Lung (tissue), 12 donors: ENCODE measurements around the gene CFAP54. TPM values are rescaled to one million over a fixed set of nuclear protein-coding genes. Genes with fewer than 3 reads are reported as not detected.

Experiments
- ATAC-seq: fragments of 200-7000 bp; cut with Tn5 transposase; one replicate; pipeline ENCODE4 v1.9.1; 2020; ENCODE audit warnings: moderate number of reproducible peaks; ENCODE audit not compliant: insufficient read depth, low FRiP score
- DNase-seq, 3 donors: peaks; one replicate each; pipeline ENCODE4 v3.0.0-alpha.2; 2013 to 2017
- H3K27ac ChIP-seq, 2 donors: one replicate each; pipeline ENCODE4 v1.5.1; 2013; ENCODE audit warnings: mild to moderate bottlenecking in 2 of 2, moderate library complexity in 2 of 2, control low read depth in 1 of 2, inconsistent platforms in 1 of 2, low read depth in 1 of 2, low read length in 1 of 2
- H3K27me3 ChIP-seq, 3 donors: one replicate each; pipeline ENCODE4 v1.5.1; 2013; ENCODE audit warnings: low read length in 2 of 3; ENCODE audit not compliant: control insufficient read depth in 3 of 3, insufficient read depth in 3 of 3
- H3K36me3 ChIP-seq, 4 donors: one replicate each; pipeline ENCODE4 v1.5.1; 2013; ENCODE audit warnings: low read length in 4 of 4, mild to moderate bottlenecking in 1 of 4, moderate library complexity in 1 of 4; ENCODE audit not compliant: control insufficient read depth in 4 of 4, insufficient read depth in 4 of 4
- H3K4me1 ChIP-seq, 5 donors: one replicate each; pipeline ENCODE4 v1.5.1; 2013; ENCODE audit warnings: low read length in 5 of 5, mild to moderate bottlenecking in 2 of 5, moderate library complexity in 1 of 5; ENCODE audit not compliant: control insufficient read depth in 5 of 5, insufficient read depth in 5 of 5
- H3K4me3 ChIP-seq: one replicate; pipeline ENCODE4 v1.5.1; 2013; ENCODE audit warnings: mild to moderate bottlenecking, control low read depth, moderate library complexity
- H3K9ac ChIP-seq, 2 donors: one replicate each; pipeline ENCODE4 v1.5.1; 2013; ENCODE audit warnings: low read length in 2 of 2, control low read depth in 1 of 2; ENCODE audit not compliant: insufficient read depth in 1 of 2
- H3K9me3 ChIP-seq, 4 donors: one replicate each; pipeline ENCODE4 v1.5.1; 2013; ENCODE audit warnings: low read length in 3 of 4, mild to moderate bottlenecking in 1 of 4, moderate library complexity in 1 of 4; ENCODE audit not compliant: control insufficient read depth in 4 of 4, insufficient read depth in 3 of 4
- CTCF ChIP-seq: IDR thresholded peaks from 2 replicates; pipeline ENCODE4 v1.5.1; 2012; ENCODE audit warnings: mild to moderate bottlenecking; ENCODE audit errors: control extremely low read depth, extremely low read depth
- WGBS, 2 donors: extraction: QIAGEN DNeasy Blood & Tissue Kit; methylation state at CpG; one replicate each; pipeline ENCODE4 v1.1.7; 2013; 5-methylcytosine and 5-hydroxymethylcytosine counted together
- polyA plus RNA-seq, 2 donors: library from polyadenylated mRNA; stranded (reverse); fragments of 200-250 nt; gene quantifications; one replicate each; pipeline ENCODE4 v1.2.1, GENCODE V29; 2013
- total RNA-seq, 2 donors: library from RNA; depleted of rRNA in 1 of 2; stranded (reverse); fragments of >200 nt in 1 of 2; gene quantifications; one replicate each; pipeline ENCODE4 v1.2.1, GENCODE V29; 2014 to 2021
- donor health status: control.
- donor health status: control.
- donor health status: Bipolar disorder and iron deficiency.
- donor health status: healthy.
- donor health status: DM: yes; HTN: yes; CAD: no.

The CFAP54 gene
- total and polyA plus RNA-seq, 4 donors = 0.80 to 35.4 (median 8.2) TPM

GRCh38 chr12:96774496-96775256, 285.3 kb downstream of the CFAP54 start:
- DNase-seq (no peak), ATAC-seq (no peak)
- Histone ChIP-seq H3K27me3 (no peaks in the 10 kb centered on the region), H3K9ac (no peak overlapping the region), H3K4me1 (no peaks in the 10 kb centered on the region), H3K27ac (no peak overlapping the region), H3K36me3 (no peaks in the 10 kb centered on the region), H3K9me3 (no peaks in the 10 kb centered on the region), H3K4me3 (no peak overlapping the region)
- 90 to 94% methylated on average over 9 of the region's 9 CpGs for WGBS, 2 donors
- TF ChIP-seq CTCF = no peak

DNA sequence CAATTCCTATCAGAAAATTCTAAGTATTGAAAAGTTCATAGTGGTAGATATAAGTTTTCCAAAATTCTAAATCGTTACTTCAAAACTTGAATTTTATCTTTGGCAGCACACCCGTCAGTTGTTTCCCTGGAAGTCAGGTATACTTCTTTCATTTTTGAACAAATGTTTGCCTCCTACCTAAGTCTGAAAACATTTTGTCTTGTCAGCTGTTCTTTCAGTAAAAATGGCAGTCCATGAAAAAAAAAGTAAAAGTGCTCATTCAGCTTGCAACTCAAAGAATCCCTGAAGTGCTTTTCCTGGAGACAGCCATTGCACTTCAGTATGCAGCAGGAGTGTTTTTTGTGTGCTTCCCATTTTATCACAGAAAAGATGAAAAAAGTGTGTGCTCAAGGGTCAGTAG, 287.5 kb downstream of the CFAP54 start:
- no peak for ATAC-seq
- Histone ChIP-seq H3K36me3 (no peaks in the 10 kb centered on the region), H3K9ac (no peak overlapping the region), H3K4me1 (no peaks in the 10 kb centered on the region), H3K9me3 (no peaks in the 10 kb centered on the region), H3K27me3 (no peaks in the 10 kb centered on the region), H3K27ac (no peak overlapping the region), H3K4me3 (no peak overlapping the region)
- TF ChIP-seq CTCF = no peak
- peak in 1 of 3 donors; percentile 14 for DNase-seq
- WGBS, 2 donors = 73 to 86% methylated on average over 2 of the region's 2 CpGs

DNA sequence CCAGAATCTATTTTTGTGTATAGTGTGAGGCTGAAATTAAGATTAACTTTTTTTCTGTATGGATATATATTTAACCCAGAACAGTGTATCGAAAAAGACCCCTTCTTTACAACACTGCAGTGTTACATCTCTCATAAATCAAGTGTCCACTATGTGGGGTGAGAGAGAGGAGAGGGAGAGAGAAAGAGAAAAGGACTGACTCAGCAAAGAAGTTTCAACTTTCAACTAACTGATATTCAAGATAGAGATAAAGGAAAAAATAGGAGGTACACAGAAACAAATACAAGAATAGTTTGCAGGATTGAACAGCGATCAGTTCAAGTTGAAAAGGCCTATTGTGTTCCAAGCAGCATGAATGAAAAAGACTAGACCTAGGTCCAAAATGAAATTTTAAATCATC, 291.0 kb downstream of the CFAP54 start:
- Histone ChIP-seq H3K9ac (no peak overlapping the region), H3K27me3 (no peaks in the 10 kb centered on the region), H3K4me1 (no peaks in the 10 kb centered on the region), H3K27ac (no peak overlapping the region), H3K9me3 (no peaks in the 10 kb centered on the region), H3K4me3 (no peak overlapping the region), H3K36me3 (no peaks in the 10 kb centered on the region)
- ATAC-seq (no peak), DNase-seq (no peak)
- TF ChIP-seq CTCF = no peak
- WGBS, 2 donors = 87 to 93% methylated on average over 2 of the region's 2 CpGs

- WGBS, 2 donors = 55 to 71% methylated on average over 2 of the region's 2 CpGs
- Histone ChIP-seq H3K9me3 (no peaks in the 10 kb centered on the region), H3K4me3 (no peak overlapping the region), H3K36me3 (no peaks in the 10 kb centered on the region), H3K4me1 (no peaks in the 10 kb centered on the region), H3K27me3 (no peaks in the 10 kb centered on the region), H3K27ac (no peak overlapping the region), H3K9ac (no peak overlapping the region)
- no peak for TF ChIP-seq CTCF
- DNase-seq (no peak), ATAC-seq (no peak)
Observed at GRCh38 chr12:96786791-96787190, 297.4 kb downstream of the CFAP54 start.
